ENCODE results near the gene SCLY.

The SCLY gene

DNA sequence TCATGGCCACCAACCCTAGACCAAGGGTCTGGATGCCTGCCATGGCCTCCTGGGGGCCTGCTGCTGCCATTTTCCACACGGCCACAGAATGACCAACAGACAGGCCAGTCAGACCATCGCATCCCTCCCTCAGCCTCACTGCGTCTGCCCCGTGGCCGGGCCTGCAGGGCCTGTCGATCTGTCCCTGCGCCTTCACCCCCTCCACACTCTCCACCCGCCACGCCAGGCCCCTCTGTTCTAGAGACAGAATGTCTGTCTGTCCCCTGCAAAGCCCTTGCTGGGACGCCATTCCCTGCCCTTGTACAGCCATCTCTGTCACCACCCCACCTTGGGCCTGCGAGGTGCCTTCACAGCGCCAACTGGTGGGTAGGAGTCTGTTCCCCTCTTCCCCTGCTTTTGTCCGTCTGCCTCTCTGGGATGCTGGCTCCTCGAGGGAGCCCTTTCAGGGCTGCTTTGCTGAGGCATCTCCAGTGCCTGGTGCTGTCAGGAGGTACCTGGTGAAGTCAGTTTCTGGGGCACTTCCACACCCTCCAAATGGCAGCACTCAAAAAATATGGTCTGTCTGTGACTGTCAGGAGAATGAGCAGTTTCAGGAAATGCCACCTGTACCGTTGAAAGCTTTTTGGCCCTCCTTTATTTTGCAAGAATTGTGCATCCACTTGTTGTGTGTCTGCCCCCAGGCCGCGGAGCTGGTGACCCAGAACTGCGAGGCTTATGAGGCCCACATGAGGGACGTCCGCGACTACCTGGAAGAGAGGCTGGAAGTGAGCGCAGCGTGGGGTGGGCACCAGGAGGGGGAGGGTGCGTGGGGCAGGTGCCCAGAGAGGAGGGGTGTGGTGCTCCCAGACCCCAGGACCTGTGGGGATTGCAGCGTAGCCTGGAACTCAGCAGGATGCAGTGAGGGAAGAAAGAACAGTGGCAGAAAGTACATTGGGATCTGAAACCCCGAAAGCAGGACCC, 32.7 kb downstream of the SCLY start:
- no peak overlapping the region for H3K27ac ChIP-seq
- TF ChIP-seq, protein P1, sequence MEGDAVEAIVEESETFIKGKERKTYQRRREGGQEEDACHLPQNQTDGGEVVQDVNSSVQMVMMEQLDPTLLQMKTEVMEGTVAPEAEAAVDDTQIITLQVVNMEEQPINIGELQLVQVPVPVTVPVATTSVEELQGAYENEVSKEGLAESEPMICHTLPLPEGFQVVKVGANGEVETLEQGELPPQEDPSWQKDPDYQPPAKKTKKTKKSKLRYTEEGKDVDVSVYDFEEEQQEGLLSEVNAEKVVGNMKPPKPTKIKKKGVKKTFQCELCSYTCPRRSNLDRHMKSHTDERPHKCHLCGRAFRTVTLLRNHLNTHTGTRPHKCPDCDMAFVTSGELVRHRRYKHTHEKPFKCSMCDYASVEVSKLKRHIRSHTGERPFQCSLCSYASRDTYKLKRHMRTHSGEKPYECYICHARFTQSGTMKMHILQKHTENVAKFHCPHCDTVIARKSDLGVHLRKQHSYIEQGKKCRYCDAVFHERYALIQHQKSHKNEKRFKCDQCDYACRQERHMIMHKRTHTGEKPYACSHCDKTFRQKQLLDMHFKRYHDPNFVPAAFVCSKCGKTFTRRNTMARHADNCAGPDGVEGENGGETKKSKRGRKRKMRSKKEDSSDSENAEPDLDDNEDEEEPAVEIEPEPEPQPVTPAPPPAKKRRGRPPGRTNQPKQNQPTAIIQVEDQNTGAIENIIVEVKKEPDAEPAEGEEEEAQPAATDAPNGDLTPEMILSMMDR (IDR thresholded peaks at IDR 0.05), result no peak
- no peak for TF ChIP-seq ZFX (IDR thresholded peaks at IDR 0.05; ENCODE audit: borderline replicate concordance)

- no peak for TF ChIP-seq ZFX (IDR thresholded peaks at IDR 0.05; ENCODE audit: borderline replicate concordance)
- TF ChIP-seq, protein P1 (IDR thresholded peaks at IDR 0.05), result no peak
- no peak overlapping the region for H3K27ac ChIP-seq
These were observed 33.7 kb downstream of the SCLY start for GRCh38 chr2:238094438-238095022.

GRCh38 chr2:238095143-238095542, 34.3 kb downstream of the SCLY start:
- no peak overlapping the region for H3K27ac ChIP-seq

GRCh38 chr2:238096311-238097011, 35.7 kb downstream of the SCLY start:
- TF ChIP-seq ZFX (IDR thresholded peaks at IDR 0.05; ENCODE audit: borderline replicate concordance), result no peak
- TF ChIP-seq, protein P1 (IDR thresholded peaks at IDR 0.05), result no peak
- peak overlapping the region; percentile 10; the same call in 1 of the 2 replicates for H3K27ac ChIP-seq

More at GRCh38 chr2:238095143-238095542, 34.3 kb downstream of the SCLY start:
- no peak for TF ChIP-seq ZFX (IDR thresholded peaks at IDR 0.05; ENCODE audit: borderline replicate concordance)
- TF ChIP-seq, protein P1 (IDR thresholded peaks at IDR 0.05), result no peak

GRCh38 chr2:238097201-238097987, 36.6 kb downstream of the SCLY start:
- TF ChIP-seq, protein P1 (IDR thresholded peaks at IDR 0.05), result no peak
- TF ChIP-seq ZFX (IDR thresholded peaks at IDR 0.05; ENCODE audit: borderline replicate concordance), result no peak
- no peak overlapping the region for H3K27ac ChIP-seq

DNA sequence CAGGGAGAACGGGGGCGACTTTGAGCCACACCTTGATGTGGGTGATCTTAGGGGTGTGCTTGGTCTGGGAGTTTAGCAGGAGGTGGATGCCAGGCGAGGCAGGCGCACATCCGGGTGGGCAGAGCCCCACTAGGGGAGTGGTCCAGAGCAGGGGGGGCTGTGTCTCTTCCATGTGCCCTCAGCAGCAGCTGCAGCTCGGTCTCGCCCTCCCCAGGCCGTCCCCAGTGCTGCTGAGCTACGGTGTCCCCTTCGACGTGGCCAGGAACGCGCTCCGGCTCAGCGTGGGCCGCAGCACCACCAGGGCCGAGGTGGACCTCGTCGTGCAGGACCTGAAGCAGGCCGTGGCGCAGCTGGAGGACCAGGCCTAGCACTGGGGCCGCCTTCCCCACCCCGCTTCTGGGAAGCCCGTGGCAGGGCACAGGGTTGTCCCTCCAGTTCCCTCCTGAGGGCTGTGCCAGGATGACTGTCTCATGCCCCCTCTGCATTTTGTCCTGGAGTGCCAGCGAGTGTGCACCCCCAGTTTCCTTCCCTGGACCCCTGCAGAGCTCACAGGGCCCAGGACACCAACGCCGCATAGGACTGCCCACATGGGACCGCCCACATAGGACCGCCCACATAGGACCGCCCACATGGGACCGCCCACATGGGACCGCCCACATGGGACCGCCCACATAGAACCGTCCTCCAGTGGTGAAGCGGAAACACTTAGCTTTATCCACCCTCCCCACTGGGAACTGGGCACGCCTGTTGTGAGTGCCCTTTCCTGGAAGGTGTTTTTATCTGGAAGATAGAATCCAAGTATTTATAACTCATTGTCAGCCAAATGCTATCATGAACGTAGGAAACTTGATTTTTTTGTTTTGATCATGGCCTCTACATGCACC, 37.4 kb downstream of the SCLY start:
- H3K27ac ChIP-seq, result peak overlapping the region; percentile 55
- no peak for TF ChIP-seq ZFX (IDR thresholded peaks at IDR 0.05; ENCODE audit: borderline replicate concordance)
- TF ChIP-seq, protein P1 (IDR thresholded peaks at IDR 0.05), result peak; percentile 17
